Stimulated activated CD4-positive, alpha-beta T cell treated with anti-CD3 and anti-CD28 coated beads, Interleukin-2, amount 100 ng/mL, for 48 hours (primary cell): ENCODE data around the gene PITPNM3.

Source experiments
- DNase-seq, 2 donors: peaks; one replicate each; pipeline ENCODE4 v3.0.0-alpha.2; 2020

The PITPNM3 gene

GRCh38 chr17:6458460-6458950, 97.8 kb downstream of the PITPNM3 start:
- no peak for DNase-seq

GRCh38 chr17:6457688-6458459, 98.5 kb downstream of the PITPNM3 start:
- DNase-seq, result no peak

GRCh38 chr17:6456914-6457687, 99.3 kb downstream of the PITPNM3 start:
- no peak for DNase-seq

- DNase-seq, result no peak
These were observed 100.0 kb downstream of the PITPNM3 start for GRCh38 chr17:6456321-6456720.

DNA sequence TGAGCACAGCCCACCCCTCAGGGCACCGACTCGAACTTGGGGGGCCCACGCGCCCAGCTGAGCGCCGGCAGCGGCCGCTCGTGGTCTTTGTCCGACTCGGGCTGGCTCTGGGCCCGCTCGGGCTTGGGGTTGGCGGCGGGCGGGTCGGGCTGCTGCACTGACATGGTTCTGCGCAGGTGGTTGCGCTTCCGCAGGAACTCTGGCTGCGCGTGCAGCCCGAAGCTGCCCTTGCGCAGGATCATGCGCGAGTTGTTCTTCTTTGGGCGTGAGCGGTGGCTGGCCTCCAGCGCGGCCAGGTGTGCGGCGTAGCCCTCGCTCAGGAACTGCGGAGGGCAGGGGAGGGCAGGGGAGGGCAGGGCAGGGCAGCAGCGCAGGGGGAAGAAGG, 101.0 kb downstream of the PITPNM3 start:
- peak in 1 of 2 donors; percentile 28 for DNase-seq

DNA sequence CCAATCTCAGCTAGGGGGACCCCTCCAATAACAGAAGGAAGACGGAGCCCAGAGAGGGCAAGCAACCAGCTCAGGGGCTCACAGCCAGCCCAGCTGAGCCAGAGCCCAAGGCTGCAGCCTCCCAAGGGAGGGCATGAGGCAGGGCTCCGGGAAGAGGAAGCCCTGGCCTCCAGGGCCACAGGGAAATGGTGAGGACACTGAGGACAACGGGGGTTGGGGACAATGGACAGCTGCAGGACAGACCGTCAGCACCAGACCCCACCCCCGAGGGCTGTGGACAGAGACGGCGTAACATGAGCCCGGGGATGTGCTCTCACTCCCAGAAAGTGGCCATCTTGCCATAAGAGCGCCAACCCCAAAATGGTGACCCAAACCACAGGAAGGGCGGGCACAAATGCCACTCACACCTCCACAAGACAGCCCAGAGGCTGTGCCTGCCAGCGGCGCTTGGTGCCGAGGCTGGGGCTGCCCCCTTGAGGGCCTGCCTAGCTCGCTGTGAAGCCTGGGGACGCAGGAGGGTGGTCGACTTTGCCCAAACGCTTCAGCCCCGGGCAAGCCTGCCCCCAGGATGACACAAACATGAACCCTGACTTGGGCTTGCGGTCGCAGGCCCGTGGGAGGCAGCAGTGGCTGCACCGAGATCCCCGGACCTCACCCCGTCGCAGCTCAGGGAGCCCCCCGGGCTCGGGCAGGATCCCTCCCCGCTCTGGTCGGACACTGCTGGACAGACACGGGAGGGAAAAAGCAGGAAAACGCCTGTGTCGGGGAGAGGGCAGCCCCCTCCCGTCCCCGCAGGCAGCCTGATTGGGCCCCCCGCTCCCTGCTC, 101.6 kb downstream of the PITPNM3 start:
- no peak for DNase-seq

DNA sequence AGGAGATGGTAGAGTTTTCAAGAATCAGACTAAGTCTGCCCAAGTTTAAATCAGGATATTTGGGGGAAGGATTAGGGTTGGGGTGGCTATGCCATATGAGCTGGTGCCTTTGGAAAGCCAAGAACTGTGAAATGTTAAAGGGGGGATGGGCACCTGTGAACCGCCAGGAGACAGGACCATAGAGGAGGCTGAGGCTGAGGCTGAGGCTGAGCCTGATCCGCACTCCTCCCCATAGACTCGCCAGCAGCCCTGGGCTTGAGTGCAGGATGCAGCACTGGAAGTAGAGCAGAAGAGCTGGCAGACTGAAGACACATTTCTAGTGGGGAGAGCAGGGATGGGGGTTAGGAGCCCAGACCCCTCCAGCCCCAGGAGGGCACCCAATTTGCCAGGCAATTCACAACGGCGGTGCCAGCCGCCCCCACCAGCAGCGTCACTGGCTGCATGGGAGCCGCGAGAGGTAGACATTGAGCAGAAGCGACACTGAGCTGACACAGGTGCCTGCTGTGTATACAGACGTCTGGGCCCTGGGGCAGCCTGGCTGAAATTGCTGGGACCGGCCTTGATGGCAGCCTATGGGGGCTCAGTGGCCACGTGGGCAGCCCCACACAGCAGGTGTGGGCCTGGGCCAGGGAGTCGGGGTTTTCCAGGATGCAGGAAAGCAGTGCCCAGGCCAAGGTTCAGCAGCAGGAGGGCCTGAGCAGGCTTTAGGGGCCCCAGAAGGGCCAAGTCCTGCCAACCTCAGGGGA, 102.9 kb downstream of the PITPNM3 start:
- no peak for DNase-seq

- no peak for DNase-seq
These were observed 103.7 kb downstream of the PITPNM3 start for GRCh38 chr17:6452471-6453266.

GRCh38 chr17:6450926-6451832, 105.2 kb downstream of the PITPNM3 start:
- DNase-seq, result no peak

DNA sequence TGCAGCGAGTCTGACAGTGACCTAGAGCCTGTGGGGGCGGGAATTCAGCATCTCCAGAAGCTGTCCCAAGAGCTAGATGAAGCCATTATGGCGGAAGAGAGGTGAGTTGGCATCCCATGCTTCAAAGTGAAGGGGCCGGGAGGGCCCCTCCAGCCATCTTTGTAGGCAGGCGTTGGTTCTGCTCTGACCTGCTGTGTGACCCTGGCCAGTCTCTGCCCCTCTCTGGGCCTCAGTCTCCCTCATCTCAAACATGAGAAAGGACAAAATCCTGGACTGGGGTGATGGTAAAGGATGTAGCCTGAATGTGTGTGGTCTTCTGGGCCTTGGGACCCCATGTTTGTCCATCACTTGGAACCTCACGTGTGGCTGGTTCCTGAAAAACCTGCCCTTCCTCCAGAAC, 107.0 kb downstream of the PITPNM3 start:
- DNase-seq, result no peak

GRCh38 chr17:6448473-6448872, 107.9 kb downstream of the PITPNM3 start:
- DNase-seq, result no peak

DNA sequence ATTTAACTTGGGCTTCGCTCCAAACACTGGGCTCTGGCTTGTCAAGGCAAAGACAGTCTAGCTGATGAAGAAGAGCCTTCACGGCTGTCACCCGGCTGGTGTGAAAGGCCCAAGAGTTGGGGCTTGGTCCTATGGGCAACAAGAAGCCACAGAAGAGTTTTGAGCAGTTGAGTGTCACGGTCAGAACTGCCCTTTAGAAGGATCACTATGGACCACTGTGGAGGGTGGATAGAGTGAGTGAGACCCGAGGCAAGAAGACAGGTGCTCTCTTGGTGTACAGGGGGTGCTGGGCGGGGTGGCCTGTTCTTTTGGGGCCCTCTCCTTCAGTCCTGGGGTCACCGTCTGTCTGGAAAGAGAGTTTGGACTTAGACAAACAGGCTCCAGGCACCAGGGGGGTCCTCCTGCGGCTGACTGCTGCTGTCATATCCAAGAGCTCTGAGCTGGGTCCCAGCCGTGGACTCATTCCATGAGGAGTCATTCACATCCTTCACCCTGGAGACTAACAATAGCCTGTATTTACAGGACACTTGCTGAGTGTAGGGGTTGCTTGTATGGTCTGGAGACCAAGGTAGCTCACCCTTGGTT, 109.7 kb downstream of the PITPNM3 start:
- DNase-seq, result no peak

DNA sequence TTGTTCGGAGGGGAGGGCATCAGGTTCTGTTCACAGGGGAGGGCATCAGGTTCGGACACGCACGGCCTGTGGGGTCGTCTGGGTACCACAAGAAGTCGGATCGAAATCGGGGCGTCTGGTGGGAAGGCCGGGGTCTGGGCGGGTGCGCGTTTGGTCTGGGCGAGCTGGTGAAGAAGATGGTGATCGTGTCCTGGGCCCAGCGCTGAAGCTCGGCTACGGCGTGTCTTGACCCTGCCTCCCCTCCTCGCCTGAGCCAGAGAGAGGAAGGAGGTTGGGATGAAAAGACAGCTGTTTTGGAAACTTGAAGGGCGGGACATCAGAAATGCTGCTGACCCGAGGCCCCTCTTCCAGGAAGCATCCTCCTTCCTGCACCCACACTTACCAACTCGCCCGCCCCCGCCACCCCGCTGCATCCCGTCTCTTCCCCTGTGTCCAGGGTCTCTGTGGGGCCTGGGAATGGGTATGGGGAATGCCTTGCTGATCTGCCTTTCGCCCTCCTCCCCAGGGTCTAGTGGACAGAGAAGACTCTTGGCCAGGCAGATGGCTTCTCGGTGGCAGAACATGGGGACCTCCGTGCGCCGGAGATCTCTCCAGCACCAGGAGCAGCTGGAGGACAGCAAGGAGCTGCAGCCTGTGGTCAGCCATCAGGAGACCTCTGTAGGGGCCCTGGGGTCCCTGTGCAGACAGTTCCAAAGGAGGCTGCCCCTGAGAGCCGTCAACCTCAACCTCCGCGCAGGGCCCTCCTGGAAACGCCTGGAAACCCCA, 111.6 kb downstream of the PITPNM3 start:
- no peak for DNase-seq

DNA sequence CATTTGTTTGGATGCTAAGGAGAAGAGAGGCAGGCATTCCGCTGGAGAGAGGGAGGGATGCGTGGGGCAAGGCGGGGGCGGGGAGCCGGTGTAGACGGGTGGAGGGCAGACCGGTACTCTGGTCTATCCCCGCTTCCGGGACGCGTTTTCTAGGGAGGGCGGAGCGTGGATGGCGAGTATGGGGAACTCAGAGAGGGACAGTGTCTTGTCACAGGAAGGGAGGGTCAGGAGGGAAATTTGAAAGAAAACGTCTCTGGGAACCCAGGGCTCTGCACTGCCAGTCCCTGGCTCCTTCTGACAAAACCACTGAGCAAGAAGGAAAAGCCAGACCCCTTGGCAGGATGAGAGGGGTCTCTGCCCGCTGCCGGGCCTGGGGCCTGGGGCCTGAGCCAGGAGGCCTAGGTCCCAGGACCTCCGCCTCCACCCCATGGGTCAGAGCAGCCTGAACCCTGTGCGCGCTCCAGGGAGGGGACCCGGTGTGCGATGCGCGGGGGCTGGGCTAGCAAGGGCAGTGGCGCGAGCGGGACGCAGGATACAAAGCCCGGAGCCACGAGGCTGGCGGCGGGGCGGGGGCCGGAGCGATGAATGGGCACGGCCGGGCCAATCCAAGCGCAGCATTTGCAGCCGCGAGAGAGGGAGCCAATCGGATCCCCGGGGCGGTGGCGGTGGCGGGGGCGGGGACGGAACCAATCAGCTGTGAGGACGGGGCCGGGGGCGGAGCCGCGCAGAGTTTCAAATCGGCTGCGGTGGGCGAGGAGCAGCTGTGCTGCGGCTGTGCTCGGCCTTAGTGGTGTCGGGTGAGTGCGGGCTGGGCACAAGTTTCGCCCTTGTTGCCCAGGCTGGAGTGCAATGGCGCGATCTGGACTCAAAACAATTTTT, 112.4 kb downstream of the PITPNM3 start, which contains the start of gene PIMREG:
PIMREG (plus strand) TSS at position 764 of the 879 bp plus-strand sequence. CDS start 656 bp downstream, outside the sequence.
- DNase-seq, result peak; percentile 88 to 95

DNA sequence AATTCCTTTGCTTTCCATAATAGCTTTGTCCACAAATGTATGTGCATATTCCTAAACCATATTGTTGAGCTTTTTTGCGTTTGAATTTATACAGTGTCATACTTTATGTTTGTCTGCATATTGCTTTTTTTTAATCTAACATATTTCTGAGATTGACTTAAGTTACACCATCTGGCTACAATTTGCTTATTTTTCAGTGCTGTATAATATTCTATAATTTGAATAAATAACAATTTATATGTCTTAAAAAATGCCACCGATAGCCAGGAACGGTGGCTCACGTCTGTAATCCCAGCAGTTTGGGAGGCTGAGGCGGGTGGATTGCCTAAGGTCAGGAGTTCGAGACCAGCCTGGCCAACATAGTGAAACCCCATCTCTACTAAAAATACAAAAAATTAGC, 113.6 kb downstream of the PITPNM3 start:
- no peak for DNase-seq

DNA sequence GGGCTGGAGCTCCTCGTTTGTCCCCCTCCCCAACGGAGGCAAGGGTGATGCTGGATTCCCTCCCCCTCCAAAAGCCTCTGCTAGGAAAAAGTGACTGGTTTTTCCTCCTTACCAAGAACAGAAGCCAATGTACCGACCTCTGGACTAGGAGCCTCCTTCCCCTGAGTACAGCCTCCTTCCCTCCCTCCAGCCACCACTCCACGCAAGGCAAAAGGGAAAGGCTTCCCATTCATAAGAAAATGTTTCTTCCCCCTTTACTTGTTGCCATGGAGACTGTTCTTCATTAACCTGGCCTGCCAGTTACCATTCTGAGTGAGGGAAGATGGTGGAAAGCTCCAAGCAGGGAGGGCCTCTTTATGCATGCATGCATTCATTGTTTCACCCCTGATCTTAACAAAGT, 116.4 kb downstream of the PITPNM3 start:
- no peak for DNase-seq

DNA sequence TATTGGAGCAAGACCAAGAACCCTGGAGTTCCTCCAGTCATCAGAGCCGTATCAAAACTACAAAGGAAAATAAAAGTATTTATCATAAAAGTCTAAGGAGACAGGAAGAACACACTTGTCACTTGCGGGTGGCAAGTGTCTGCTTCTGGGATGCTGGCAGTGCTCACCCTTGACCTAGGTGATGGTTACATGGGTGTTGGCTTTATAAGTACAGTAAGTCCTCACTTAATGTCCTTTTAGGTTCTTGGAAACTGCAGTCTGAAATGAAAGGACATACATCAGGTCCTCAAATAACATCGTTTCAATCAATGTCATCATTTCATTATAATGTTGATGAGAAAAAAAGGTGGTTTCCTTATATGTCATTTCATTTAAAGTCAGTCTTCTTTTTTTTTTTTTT, 118.4 kb downstream of the PITPNM3 start:
- DNase-seq, result no peak

- no peak for DNase-seq
These were observed 118.9 kb downstream of the PITPNM3 start for GRCh38 chr17:6437466-6437865.
